PFSK-1 (cell line): ENCODE results near the gene TMEM250.

Source experiments
- FOXP2 ChIP-seq: optimal IDR thresholded peaks from 2 replicates; pipeline ENCODE3; 2011; ENCODE audit warnings: borderline replicate concordance, control low read depth, inconsistent platforms; ENCODE audit not compliant: insufficient read depth; ENCODE audit errors: extremely low read length, extremely low read depth
- POLR2AphosphoS5 ChIP-seq: IDR thresholded peaks from 2 replicates; pipeline ENCODE4 v1.6.1; 2012; ENCODE audit warnings: low read depth, mild to moderate bottlenecking, control low read depth, low read length, moderate library complexity
- SIN3A ChIP-seq: IDR thresholded peaks from 2 replicates; pipeline ENCODE4 v1.6.1; 2012; ENCODE audit warnings: mild to moderate bottlenecking, low read length, moderate library complexity, borderline replicate concordance; ENCODE audit not compliant: insufficient read depth
- TAF1 ChIP-seq: IDR thresholded peaks from 2 replicates; pipeline ENCODE4 v1.6.1; 2012; ENCODE audit warnings: low read length, control low read depth, borderline replicate concordance; ENCODE audit not compliant: insufficient read depth
- TF ChIP-seq, protein P1 (sequence below), 2 experiments: IDR thresholded peaks; 2 replicates each; pipeline versions ENCODE4 v1.6.1 to v1.8.0; 2011 to 2012; ENCODE audit warnings: low read depth in 2 of 2, low read length in 2 of 2, control low read depth in 1 of 2, inconsistent platforms in 1 of 2, mild to moderate bottlenecking in 1 of 2, moderate library complexity in 1 of 2; ENCODE audit not compliant: insufficient read depth in 1 of 2

DNA sequence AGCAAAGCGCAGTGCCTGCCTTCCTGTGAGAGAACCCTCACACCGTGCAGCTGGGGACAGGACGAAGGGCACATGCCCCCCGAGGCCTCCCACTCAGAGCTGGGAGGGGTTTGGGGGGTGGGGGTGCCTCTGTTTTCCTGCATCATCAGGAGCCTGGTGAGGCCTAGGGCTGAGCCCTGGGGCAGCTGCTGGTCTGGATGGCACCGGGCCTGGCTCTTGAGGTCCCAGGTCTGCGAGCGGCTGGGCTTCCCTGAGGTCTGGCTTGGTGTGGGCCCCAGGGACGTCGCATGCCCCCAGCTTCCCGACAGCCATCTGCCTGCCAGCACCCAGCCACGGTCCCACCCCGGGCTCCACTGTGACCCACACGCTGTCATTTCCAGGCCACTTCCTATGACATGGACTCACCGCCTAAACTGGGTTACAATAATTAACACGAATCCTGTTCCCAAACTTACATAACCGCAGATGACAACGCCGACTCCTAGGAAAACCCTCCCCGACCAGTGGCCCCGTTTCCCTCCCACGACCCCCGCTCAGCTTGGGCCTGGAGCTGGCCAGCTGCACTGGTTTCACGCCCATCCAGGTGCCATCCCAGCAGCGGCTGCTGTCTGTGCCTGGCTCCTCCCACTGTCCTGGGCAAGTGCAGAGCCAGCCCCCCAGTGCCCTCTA is 32.3 kb downstream of the TMEM250 start:
- TF ChIP-seq POLR2AphosphoS5 (no peak), TAF1 (no peak), SIN3A (no peak), FOXP2 (no peak)
- TF ChIP-seq, protein P1, sequence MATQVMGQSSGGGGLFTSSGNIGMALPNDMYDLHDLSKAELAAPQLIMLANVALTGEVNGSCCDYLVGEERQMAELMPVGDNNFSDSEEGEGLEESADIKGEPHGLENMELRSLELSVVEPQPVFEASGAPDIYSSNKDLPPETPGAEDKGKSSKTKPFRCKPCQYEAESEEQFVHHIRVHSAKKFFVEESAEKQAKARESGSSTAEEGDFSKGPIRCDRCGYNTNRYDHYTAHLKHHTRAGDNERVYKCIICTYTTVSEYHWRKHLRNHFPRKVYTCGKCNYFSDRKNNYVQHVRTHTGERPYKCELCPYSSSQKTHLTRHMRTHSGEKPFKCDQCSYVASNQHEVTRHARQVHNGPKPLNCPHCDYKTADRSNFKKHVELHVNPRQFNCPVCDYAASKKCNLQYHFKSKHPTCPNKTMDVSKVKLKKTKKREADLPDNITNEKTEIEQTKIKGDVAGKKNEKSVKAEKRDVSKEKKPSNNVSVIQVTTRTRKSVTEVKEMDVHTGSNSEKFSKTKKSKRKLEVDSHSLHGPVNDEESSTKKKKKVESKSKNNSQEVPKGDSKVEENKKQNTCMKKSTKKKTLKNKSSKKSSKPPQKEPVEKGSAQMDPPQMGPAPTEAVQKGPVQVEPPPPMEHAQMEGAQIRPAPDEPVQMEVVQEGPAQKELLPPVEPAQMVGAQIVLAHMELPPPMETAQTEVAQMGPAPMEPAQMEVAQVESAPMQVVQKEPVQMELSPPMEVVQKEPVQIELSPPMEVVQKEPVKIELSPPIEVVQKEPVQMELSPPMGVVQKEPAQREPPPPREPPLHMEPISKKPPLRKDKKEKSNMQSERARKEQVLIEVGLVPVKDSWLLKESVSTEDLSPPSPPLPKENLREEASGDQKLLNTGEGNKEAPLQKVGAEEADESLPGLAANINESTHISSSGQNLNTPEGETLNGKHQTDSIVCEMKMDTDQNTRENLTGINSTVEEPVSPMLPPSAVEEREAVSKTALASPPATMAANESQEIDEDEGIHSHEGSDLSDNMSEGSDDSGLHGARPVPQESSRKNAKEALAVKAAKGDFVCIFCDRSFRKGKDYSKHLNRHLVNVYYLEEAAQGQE (IDR thresholded peaks at IDR 0.05; ENCODE audit: insufficient read depth in 1 of 2, low read depth in 2 of 2, low read length in 2 of 2), result no peak
